Panc1 (cell line): ENCODE measurements around the gene RFC5. TPM values are rescaled to one million over a fixed set of nuclear protein-coding genes. Genes with fewer than 3 reads are reported as not detected.

Experiments
- total RNA-seq: library from RNA; stranded (reverse); gene quantifications from one replicate; pipeline ENCODE4 v1.2.1, GENCODE V29; 2021; ENCODE audit not compliant: unreplicated experiment

Gene RFC5
- total RNA-seq, 1 experiment from 2014 or later, result 25.0 TPM

Other genes starting within 250 kb of the RFC5 start
- 0.15 TPM for gene KSR2, start 47.7 kb upstream of the RFC5 start, total RNA-seq
- gene WSB2, start 44.5 kb downstream of the RFC5 start, total RNA-seq, result 193 TPM
- 56.2 TPM for gene VSIG10, start 87.3 kb downstream of the RFC5 start, total RNA-seq
- 168 TPM for gene PEBP1, start 119.4 kb downstream of the RFC5 start, total RNA-seq